ENCODE results near the gene VPS4A.

VPS4A gene

DNA sequence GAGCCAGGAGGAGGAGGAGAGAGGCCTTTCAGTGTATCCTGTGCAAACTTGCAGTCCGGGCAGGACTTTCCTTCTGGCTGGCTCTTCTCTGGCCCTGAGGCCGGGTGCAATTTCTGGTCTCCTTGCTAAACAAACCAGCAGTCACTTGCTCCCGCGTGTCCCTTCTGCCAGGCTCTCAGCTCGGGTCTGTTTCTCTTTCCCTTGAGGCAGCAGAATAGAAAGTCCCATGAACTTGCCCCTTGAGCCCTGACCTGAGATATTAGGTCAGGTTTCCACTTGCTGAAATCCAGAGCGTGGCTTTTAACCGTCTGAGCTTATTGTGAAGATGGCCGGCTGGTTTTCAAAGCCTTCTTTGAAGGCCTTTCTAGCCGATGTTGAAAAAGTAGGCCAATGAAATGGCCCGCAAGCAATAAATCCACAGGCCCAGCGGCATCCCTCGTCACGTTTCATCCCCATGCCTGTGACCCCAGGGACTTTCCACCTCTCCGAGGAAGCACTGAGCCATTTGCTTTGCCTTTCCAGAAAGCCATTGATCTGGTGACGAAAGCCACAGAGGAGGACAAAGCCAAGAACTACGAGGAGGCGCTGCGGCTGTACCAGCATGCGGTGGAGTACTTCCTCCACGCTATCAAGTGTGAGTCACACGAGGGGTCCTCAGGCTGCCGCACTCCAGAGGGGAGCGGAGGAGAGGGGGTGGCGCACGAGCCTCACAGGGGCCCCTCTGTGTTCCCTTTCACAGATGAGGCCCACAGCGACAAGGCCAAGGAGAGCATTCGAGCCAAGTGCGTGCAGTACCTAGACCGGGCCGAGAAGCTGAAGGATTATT is 4.5 kb downstream of the VPS4A start:
- DNase-seq (ENCODE audit: low read depth) = no peak
- H3K4me3 ChIP-seq (ENCODE audit: low read depth, low read length) = no peak overlapping the region
- TF ChIP-seq, protein P1, sequence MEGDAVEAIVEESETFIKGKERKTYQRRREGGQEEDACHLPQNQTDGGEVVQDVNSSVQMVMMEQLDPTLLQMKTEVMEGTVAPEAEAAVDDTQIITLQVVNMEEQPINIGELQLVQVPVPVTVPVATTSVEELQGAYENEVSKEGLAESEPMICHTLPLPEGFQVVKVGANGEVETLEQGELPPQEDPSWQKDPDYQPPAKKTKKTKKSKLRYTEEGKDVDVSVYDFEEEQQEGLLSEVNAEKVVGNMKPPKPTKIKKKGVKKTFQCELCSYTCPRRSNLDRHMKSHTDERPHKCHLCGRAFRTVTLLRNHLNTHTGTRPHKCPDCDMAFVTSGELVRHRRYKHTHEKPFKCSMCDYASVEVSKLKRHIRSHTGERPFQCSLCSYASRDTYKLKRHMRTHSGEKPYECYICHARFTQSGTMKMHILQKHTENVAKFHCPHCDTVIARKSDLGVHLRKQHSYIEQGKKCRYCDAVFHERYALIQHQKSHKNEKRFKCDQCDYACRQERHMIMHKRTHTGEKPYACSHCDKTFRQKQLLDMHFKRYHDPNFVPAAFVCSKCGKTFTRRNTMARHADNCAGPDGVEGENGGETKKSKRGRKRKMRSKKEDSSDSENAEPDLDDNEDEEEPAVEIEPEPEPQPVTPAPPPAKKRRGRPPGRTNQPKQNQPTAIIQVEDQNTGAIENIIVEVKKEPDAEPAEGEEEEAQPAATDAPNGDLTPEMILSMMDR (IDR thresholded peaks at IDR 0.05; ENCODE audit: control insufficient read depth, extremely low read depth, insufficient read depth) = no peak

DNA sequence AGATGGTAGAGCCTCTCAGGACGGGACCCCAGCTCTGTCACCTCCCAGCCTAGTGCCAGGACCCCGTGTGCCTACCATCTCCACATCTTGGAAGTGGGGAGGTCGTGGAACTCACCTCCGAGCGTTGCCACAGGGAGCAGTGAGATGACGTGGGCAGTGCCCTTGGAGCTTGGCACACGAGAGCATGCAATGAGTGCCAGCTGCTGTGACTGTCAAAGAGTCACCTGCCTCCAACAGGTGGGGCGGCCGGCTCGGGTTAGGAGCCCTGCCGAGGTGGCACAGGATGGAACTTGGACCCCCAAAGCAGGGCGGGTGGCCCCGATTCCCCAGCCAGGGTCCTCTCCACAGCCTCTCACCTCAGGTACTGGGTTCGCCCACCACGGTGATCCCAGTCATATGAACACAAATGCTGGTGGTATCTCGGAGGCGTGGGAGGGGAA is 5.5 kb downstream of the VPS4A start:
- no peak overlapping the region for H3K4me3 ChIP-seq (ENCODE audit: low read depth, low read length)
- DNase-seq (ENCODE audit: low read depth) = no peak
- TF ChIP-seq, protein P1 (IDR thresholded peaks at IDR 0.05; ENCODE audit: control insufficient read depth, extremely low read depth, insufficient read depth) = no peak

DNA sequence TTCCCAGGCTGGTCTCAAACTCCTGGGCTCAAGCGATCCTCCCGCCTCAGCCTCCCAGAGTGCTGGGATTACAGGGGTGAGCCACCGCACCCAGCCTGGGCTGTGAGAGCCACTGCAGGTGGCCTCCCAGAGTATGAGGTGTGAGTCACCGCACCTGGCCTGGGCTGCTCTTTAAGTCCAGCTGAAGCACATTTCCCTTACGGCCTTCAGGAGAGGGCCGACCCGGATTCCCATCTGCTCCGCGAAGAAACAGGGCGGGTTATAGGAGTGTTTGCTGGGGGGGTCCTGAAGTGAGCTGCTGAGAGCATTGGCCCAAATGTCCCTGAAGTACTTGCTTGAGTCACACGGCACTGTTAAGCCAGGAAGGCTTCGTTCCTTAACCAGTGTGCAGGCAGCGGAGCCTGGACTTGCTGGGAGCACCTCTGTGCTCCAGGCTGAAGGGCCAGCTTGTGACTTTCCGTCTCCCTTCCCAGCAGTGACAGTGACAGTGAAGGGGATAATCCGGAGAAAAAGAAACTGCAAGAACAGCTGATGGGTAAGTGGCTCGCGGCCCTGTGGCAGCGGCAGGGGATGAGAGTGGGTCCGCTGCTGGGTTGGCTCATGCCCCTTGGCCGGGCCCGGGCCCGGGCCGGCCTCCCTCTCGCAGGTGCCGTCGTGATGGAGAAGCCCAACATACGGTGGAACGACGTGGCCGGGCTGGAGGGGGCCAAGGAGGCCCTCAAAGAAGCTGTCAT is 7.2 kb downstream of the VPS4A start:
- TF ChIP-seq, protein P1 (IDR thresholded peaks at IDR 0.05; ENCODE audit: control insufficient read depth, extremely low read depth, insufficient read depth) = no peak
- H3K4me3 ChIP-seq (ENCODE audit: low read depth, low read length) = no peak overlapping the region
- no peak for DNase-seq (ENCODE audit: low read depth)

DNA sequence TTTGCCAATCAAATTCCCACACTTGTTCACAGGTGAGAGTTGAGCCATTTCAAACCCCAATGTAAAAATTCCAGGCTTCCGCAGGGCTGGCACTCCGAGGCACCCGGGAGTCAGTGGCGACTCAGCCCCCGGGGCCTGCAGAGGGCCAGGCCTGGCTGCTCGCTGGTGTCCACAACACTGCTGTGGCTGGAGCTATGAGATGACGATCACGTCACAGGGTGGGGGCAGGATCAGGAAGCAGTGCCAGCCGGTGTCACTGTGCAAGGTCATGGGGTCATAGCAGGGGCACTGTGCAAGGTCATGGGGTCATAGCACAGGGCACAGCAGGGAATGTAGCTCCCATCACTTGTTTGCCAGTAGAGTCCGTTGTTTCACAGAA is 7.8 kb downstream of the VPS4A start:
- H3K4me3 ChIP-seq (ENCODE audit: low read depth, low read length) = no peak overlapping the region
- TF ChIP-seq, protein P1 (IDR thresholded peaks at IDR 0.05; ENCODE audit: control insufficient read depth, extremely low read depth, insufficient read depth) = no peak

DNA sequence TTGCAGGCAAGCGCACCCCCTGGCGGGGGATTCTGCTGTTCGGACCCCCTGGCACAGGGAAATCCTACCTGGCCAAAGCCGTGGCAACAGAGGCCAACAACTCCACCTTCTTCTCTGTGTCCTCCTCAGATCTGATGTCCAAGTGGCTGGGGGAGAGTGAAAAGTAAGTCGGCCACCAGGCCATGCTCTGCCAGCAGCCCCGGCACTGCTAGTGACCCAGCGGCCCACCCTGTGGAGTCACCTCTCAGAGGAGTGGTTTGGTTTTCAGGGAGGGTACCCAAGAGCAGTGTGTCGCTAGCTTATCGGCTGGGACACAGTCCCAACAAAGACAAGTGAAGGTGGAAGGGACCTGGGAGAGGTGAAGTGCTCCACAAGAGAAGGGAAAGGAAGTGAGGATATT is 8.2 kb downstream of the VPS4A start:
- no peak for DNase-seq (ENCODE audit: low read depth)
- TF ChIP-seq, protein P1 (IDR thresholded peaks at IDR 0.05; ENCODE audit: control insufficient read depth, extremely low read depth, insufficient read depth) = no peak
- H3K4me3 ChIP-seq (ENCODE audit: low read depth, low read length) = no peak overlapping the region

More for the DNA sequence above, 7.8 kb downstream of the VPS4A start:
- DNase-seq (ENCODE audit: low read depth) = no peak

DNA sequence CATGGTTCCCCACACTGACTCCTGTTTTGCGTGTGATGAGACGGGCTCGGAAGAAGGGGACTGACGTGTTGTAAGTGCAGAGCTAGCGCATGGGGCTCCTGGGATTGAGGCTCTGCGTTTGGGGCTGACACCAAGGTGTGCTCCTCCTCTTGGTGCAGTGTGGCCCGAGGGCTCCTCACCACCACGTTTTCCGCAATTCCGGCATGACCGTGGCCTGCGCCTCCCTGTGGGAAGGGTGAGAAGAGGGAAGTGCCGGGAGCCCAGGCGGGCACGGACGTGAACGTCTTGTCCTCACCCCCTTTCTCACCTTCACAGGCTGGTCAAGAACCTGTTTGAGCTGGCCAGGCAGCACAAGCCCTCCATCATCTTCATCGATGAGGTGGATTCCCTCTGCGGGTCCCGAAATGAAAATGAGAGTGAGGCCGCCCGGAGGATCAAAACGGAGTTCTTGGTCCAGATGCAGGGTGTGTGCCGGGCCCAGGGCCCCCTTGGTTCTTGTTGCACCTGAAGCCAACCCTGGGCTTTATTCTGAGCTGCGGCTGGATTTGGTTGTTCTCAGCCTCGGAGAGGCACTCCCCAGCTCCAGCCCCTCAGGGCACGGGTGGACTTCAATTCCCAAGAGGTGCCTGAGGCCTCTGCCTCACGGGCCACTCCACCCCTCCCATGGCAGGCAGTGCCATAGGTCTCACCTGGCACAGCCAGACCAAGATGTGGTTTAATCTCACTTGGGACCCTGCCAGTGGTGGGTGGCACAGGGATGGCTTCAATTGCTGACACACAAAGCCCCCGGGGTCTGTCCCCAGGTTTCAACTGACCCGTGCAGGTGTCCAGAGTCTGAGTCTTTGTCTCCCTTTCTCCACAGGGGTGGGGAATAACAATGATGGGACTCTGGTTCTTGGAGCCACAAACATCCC is 8.9 kb downstream of the VPS4A start:
- H3K4me3 ChIP-seq (ENCODE audit: low read depth, low read length) = no peak overlapping the region
- TF ChIP-seq, protein P1 (IDR thresholded peaks at IDR 0.05; ENCODE audit: control insufficient read depth, extremely low read depth, insufficient read depth) = no peak
- DNase-seq (ENCODE audit: low read depth) = no peak
